Measurements from ENCODE around the gene B3GNT2.

Gene B3GNT2

GRCh38 chr2:62219407-62220159, 23.7 kb downstream of the B3GNT2 start:
- H3K4me3 ChIP-seq (ENCODE audit: low read depth, low read length) = no peak overlapping the region
- in situ Hi-C loops (cut with HindIII; ENCODE audit: low sequenced_read_pairs) = no loop called here
- no peak for DNase-seq (ENCODE audit: low read depth)
- no peak for TF ChIP-seq CTCF (IDR thresholded peaks at IDR 0.05; ENCODE audit: low read depth, low read length, missing control alignments)

GRCh38 chr2:62221141-62221540, 25.2 kb downstream of the B3GNT2 start:
- in situ Hi-C loops (cut with HindIII; ENCODE audit: low sequenced_read_pairs) = no loop called here
- no peak overlapping the region for H3K4me3 ChIP-seq (ENCODE audit: low read depth, low read length)
- no peak for TF ChIP-seq CTCF (IDR thresholded peaks at IDR 0.05; ENCODE audit: low read depth, low read length, missing control alignments)
- no peak for DNase-seq (ENCODE audit: low read depth)

- TF ChIP-seq CTCF (IDR thresholded peaks at IDR 0.05; ENCODE audit: low read depth, low read length, missing control alignments) = no peak
- no peak for DNase-seq (ENCODE audit: low read depth)
- no peak overlapping the region for H3K4me3 ChIP-seq (ENCODE audit: low read depth, low read length)
- in situ Hi-C loops (cut with HindIII; ENCODE audit: low sequenced_read_pairs) = no loop called here
Measured at GRCh38 chr2:62222171-62222570, 26.3 kb downstream of the B3GNT2 start.

GRCh38 chr2:62222674-62223073, 26.8 kb downstream of the B3GNT2 start:
- no peak overlapping the region for H3K4me3 ChIP-seq (ENCODE audit: low read depth, low read length)
- in situ Hi-C loops (cut with HindIII; ENCODE audit: low sequenced_read_pairs) = no loop called here
- no peak for TF ChIP-seq CTCF (IDR thresholded peaks at IDR 0.05; ENCODE audit: low read depth, low read length, missing control alignments)
- no peak for DNase-seq (ENCODE audit: low read depth)

- no peak overlapping the region for H3K4me3 ChIP-seq (ENCODE audit: low read depth, low read length)
- TF ChIP-seq CTCF (IDR thresholded peaks at IDR 0.05; ENCODE audit: low read depth, low read length, missing control alignments) = no peak
- in situ Hi-C loops (cut with HindIII; ENCODE audit: low sequenced_read_pairs) = no loop called here
- no peak for DNase-seq (ENCODE audit: low read depth)
Measured at GRCh38 chr2:62224976-62225375, 29.1 kb downstream of the B3GNT2 start.

- in situ Hi-C loops (cut with HindIII; ENCODE audit: low sequenced_read_pairs) = no loop called here
- no peak for DNase-seq (ENCODE audit: low read depth)
- TF ChIP-seq CTCF (IDR thresholded peaks at IDR 0.05; ENCODE audit: low read depth, low read length, missing control alignments) = no peak
- H3K4me3 ChIP-seq (ENCODE audit: low read depth, low read length) = no peak overlapping the region
Measured at GRCh38 chr2:62227386-62228075, 31.6 kb downstream of the B3GNT2 start.

Measured in astrocyte of the cerebellum (primary cell).